NCI-H460 (cell line): ENCODE results near the gene VWA3B. TPM values are rescaled to one million over a fixed set of nuclear protein-coding genes. Genes with fewer than 3 reads are reported as not detected.
"Not testable (repeated sequence)": the region's sequence is repeated elsewhere in the genome, so short reads cannot be mapped to it uniquely, and the experiment has no call there.

Experiments
- DNase-seq: peaks from one replicate; pipeline ENCODE4 v3.0.0-alpha.2; 2016; ENCODE audit warnings: low read depth; ENCODE audit errors: extremely low read depth
- polyA plus RNA-seq: library from polyadenylated mRNA; depleted of rRNA; stranded (reverse); fragments of >200 nt; gene quantifications from 2 replicates; pipeline ENCODE4 v1.2.3, GENCODE V29; 2014; cell fraction: nucleus; rRNA removed
- total RNA-seq: library from RNA; depleted of rRNA; stranded (reverse); fragments of >200 nt; shearing (Covaris generic); gene quantifications from 2 replicates; pipeline ENCODE4 v1.2.3, GENCODE V29; 2014; rRNA removed

The VWA3B gene, protein sequence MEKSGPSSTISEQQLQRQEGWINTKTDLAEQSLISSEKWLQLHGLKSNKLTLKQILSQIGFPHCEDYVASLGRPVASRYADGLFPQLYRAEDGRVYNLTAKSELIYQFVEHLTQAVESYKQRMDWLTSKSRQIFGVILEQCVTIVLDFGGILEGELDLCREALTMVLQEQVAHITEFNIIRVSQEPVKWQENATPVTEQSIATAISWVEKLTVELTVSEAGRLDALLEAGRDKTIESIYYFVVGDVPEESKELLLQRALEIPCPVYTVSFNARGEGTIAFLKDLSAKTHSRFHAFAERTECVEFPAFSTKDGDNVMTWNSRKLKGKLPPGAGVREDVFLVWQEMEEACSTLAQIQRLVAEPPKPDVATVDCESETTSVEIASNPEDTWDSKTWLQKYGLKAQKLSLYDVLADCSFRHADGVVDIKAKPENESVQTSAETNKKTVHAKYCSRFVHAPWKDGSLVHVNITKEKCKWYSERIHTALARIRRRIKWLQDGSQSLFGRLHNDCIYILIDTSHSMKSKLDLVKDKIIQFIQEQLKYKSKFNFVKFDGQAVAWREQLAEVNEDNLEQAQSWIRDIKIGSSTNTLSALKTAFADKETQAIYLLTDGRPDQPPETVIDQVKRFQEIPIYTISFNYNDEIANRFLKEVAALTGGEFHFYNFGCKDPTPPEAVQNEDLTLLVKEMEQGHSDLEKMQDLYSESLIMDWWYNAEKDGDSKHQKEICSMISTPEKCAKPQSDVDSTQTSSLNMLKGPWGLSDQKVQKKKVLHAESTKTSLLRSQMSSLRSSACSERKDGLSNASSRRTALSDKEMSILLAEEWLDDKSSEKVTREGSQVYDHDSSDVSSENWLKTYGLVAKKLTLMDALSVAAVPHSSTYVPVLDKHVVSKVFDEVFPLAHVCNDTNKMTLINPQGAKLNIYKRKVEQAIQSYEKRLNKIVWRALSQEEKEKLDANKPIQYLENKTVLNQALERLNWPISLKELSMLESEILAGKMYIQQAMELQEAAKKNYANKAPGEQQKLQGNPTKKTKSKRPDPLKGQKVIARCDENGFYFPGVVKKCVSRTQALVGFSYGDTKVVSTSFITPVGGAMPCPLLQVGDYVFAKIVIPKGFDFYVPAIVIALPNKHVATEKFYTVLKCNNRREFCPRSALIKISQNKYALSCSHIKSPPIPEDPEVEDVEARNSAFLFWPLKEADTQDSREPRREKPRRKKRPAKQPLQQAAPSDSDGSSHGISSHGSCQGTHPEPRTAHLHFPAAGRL (N-terminal part only)
- total RNA-seq, result not detected in 2 replicates
- not detected in 2 replicates for polyA plus RNA-seq

DNA sequence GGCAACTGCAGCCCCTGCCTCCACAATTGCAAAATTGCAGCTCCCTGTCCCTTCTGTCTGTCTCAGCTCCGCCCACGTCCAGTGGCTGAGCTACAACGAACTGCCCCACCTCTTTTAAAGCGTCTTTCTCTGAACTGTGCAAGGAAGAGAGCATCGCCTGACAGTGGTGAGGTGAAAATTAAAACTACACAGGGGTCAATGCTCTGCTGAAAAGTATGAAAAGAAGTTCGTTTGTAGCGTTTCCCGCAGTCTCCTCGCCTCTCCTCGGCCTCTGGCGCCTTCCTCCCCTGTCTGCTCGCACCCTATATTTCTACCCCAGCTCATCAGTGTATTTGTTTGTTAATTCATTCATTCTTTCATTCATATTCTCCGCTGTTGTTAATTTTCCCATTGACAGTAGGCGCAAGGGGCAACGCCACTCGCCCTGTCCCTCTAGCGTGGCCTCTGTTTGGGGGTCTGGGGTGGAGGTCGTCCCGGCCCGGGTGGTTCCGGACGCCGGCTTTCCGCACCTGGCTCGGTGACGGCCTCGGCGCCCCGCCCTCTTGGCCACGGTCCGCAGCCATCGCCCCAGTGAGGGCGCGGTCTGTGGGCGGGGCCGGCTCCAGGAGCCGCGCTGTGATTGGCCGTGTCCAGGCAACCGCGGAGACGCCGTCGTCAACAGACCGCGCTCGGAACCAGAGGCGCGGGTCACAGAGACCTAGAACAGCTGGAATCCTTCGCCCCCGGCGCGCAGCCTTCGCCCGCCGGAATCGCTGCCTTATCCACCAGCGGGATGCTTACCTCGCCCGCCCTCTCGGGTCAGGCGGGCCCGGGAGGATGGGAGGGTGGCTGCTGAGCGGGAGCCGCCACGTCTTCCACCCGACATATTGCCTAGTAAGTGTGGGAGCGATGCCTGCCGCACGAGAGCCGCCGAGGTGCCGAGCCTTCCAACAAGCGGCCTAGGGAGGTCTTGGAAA lies at the start of gene VWA3B:
Gene VWA3B, plus strand, starts transcription at position 677 of the 956 bp plus-strand sequence. CDS start 5,926 bp downstream, outside the sequence.
- peak; percentile 43 for DNase-seq

DNA sequence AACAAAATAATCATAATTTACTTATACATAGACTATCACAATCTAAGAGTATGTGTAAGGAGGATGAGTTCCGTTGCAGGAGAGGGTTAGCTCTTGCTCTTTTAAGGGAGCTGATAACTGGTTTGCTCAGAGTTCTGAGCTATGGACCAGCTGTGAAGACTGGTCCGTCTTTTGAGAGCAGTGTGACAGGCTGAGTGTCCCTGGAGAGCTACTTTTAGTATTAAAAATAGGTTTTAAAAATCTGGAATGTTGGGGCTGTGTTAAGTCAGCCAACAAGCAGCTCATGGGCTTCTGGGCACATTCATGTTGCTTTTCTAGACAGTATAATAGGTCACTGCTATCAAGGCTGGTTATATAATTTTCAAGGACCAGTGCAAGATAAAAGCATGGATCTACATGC lies 49.8 kb upstream of the VWA3B start:
- no peak for DNase-seq

DNA sequence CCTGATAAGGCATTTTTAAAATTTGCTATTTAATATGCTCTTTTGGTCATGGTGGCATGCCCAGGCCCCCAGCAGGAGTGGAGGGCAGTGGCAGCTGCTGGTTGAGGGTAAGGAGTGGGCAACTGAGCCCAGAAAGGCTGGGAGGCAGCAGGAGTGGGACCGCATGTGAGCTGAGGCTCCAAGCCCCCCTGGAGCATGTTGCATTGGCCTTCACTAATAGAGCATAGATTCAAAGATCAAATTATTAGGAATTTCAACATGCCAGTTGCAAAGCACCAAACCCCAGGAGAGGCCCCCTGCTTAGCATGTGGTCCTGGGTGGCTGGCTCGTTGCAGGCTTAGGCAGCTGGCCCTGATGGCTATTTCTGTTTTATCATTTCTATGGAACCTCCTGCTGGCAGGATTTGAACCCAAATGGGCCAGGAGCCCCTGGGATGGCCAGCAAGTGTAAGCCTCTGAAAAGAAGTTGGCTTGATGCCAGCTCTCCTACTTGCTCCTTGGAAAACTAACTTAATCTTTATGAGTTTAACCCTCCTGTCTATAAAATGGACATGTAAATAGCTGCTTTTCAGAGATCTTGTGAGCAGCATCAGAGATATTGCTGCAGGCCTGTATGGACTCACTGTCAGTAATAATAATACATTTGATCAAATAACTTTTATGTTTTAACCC lies 49.2 kb upstream of the VWA3B start:
- no peak for DNase-seq

DNA sequence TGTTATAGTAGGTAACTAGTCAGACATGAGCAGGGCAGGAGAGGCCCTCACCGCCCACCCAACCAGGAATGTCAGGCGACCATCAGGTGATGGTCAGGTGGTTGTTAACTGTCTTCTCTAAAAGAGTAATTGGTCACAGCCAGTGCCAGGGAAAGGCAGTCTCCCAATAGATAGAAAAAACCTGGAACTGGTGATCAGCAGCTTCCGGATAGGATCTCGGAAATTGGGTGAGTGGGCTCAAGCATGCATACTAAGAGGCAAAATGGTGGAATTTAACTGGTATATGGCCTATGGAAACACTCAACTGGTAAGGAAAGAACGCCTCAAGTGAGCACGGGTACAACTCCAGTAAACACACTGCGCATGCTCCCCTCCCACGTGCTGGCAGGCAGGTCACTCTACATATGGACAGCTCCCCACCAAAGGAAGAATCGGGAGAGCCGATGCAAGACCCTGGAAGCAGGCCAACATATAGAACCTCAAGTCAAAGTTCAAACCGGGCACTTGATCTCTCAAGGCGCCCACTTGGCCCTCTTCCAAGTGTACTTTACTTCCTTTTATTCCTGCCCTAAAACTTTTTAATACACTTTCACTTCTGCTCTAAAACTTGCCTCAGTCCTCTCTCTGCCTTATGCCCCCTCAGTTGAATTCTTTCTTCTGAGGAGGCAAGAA lies 47.7 kb upstream of the VWA3B start:
- DNase-seq, result no peak

DNA sequence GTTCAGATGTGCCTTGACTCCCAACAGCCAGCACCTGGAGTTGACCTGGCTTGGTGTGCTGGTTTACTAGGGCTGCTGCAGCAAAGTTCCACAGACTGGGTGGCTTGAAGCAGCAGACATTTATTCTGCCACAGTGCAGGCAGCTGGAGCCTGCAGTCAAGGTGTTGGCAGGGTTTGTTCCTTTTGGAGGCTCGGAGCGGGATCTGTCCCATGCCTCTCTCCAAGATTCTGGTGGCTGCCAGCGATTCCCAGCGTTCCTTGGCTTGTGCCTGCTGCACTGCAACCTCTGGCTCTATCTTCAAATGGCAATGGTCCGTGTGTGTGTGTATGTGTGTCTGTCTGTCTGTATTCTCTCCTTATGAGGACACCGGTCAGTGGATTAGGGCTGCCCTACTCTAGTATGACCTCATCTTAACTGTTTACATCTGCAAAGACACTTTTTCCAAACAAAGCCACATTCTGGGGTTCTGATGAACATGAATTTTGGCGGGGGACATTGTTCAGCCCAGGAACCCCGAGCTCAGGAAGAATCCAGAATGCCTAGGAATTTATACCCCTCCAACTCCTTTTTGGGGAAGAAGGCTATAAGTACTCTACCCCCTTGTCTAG lies 46.5 kb upstream of the VWA3B start:
- DNase-seq, result no peak

DNA sequence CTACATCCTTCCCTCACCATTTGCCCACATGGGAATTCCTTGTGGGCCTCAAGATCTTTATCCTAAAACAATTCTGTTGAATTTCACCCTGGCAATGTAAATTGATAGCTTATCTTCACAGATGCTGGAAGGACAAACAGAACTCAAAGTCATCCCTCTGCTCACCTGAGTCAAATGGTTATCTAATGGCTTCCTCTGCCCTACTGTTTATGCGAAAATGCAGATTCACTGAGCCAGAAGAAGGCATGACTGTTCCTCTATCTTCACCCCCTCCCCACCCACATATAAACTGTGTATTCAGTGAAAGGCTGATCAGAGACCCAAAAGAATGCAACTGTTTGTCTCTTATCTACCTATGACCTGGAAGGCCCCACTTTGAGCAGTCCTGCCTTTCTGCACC lies 43.9 kb upstream of the VWA3B start:
- DNase-seq, result no peak

DNA sequence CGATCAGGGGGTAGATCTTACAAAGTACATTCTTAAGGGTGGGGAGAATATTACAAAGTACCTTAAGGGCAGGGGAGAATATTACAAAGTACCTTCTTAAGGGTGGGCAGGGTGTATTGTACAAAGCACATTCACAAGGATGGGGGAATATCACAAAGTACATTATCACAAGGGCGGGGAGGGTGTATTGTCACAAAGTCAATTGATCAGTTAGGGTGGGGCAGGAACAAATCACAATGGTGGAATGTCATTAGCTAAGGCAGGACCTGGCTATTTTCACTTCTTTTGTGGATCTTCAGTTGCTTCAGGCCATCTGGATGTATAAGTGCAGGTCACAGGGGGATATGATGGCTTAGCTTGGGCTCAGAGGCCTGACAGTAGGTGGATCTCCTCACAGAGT lies 42.2 kb upstream of the VWA3B start:
- not testable (repeated sequence) for DNase-seq

DNA sequence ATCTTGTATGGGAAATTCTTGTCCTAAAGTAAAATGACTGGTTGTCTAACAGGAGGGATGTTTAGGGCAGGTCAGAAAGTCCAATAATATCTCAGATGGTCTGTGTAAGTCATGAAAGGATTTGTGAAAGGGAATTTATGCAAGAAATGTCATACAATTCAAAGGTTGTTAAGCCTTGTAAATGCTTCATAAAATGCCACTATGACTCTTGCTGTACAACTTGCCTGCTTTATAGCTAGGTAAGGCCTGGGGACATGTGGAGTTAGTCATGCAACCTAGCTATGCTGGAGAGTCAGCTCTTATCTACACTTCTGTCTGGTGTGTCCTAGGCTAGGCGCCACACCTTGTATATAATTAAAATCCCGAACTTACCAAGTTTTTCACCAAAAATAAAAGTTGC lies 36.9 kb upstream of the VWA3B start:
- no peak for DNase-seq

DNA sequence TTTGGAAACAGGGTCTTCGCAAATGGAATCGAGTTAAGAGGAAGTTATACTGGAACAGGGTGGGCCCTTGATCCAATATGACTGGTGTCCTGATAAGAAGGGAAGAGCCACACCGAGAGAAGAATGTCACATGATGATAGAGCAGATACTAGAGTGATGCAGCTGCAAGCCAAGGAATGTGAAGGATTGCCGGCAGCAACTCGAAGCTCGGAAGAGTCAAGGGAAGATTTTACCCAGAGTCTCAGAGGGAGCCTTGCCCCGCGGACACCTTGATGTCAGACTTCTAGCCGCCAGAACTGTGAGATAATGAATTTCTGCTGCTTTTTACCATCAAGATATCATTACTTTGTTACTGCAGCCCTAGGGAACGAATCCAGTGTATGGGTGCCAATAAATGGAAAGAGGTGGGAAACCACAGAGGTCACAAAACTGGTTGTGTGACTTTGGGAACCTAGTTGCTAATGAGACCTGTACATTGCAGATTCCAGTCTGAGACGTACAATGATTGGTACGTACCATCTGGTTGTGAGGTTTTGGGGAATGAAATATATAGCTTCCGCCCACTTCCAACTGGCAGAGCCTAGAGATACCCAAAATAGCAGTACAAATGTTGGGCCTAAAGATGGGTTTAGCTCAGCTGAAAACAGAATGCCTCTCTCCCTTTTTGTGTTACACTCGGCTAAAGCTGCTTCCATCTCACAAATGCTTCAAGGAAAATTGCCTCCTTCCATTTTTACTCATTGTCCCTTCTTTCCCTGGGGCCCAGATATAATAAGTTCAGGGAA lies 28.6 kb upstream of the VWA3B start:
- DNase-seq, result no peak

DNA sequence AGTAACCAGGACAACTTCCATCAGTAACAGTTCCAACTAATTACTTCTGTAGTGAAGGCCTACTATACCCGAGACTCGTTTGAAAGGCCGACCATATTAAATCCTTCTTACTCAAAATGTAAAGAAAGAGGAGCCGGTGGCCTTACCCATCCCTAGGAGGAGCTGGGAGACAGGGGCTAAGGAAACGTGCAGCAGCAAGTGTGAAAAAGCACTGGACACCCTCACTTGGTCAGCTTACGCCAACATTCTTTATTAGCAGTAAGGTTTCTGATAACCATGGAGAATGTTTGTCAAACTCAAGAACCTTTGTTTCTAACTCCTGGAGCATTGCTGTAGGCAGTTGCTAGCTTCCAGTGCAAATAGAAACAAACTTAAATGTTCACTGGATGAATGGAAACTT lies 26.7 kb upstream of the VWA3B start:
- no peak for DNase-seq

DNA sequence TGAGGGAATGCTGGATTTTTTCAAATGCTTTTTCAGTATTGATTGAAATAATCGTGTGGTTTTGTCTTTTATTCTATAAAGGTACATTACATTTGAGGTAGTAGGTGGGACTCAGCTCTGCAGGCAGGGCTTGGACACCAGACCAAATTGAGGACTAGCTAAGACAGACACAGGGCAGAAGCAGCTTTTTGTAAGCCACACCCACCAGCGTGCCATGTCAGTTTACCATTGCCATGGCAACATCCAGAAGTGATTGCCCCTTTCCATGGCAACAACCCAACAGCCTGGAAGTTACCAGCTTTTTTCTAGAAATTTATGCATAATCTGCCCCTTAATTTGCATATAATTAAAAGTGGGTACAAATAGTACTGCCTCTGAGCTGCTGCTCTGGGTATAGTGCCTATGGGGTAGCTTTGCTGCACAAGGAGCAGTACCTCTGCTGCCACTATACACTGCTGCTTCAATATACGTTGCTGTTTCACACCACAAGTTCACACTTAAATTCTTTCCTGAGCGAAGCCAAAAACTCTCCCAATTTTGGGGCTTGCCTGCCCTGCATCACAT lies 23.6 kb upstream of the VWA3B start:
- no peak for DNase-seq

DNA sequence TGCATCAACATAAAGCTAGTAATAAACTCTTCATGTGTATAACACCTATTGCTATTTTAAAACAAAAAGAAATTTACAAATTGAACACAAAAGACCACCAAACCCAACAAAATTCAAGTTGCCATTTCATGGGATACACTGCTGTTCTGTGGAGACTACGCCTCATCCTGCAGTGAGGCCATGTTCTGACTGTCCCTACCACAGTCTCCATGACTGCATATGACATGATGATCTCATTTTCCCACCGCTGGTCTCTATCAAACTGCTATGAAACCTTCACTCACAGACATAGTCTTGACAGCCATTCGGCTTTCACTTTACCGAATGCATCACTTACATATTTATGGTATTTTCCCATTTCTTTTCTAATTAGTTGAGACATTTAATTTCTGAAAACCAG lies 21.2 kb upstream of the VWA3B start:
- DNase-seq, result no peak

DNA sequence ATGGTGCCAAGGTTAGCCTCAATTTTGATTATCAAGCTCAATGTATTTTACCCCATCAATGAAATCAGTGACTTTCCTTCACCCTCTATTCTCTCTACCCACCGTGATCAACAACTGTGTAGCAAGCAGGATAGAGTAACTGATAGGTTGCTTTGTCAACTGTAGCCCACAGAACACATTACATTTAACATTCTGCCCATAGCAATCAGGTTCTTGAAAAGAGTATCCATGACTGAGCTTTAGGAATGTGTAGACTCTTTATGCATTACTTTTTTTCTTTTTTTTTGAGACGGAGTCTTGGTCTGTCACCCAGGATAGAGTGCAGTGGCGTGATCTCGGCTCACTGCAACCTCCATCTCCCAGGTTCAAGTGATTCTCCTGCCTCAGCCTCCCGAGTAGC lies 19.8 kb upstream of the VWA3B start:
- DNase-seq, result no peak

DNA sequence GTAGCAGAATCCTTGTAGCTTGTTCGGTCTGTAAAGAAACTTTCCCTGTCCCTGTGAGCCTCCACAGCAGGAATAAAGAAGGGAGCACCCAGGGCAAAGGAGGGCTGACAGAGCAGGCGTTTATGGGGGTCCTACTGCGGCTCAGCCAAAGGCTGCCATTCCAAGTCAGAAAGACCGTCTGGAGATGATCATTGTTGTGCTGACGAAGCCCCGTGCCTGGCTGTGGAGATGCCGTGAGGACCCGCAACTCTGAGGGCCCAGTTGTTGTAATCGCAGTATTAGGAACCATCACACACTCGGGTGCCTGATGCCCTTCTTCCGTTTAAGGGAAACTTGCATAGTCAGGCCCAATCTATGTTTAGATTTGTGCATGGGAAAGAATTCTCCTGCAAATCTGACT lies 16.9 kb upstream of the VWA3B start:
- no peak for DNase-seq

DNA sequence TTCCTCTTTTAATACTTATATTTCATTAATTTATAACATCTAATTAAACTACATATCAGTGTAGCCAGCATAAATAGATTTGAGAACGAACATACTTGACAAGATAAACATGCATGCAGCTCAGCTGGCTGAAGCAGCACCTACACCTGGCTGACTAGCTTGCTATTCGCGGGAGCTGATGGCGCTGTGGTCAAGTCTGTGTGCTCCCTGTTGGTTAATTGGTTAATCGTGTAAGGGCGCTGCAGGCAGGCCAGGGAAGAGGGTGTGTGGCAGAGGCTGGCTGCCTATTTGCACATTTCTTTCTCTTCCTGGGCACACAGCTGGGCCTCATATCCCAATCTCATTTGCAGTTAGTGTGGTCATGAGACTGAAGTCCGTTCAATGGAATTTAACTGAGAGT lies 14.5 kb upstream of the VWA3B start:
- DNase-seq, result no peak

DNA sequence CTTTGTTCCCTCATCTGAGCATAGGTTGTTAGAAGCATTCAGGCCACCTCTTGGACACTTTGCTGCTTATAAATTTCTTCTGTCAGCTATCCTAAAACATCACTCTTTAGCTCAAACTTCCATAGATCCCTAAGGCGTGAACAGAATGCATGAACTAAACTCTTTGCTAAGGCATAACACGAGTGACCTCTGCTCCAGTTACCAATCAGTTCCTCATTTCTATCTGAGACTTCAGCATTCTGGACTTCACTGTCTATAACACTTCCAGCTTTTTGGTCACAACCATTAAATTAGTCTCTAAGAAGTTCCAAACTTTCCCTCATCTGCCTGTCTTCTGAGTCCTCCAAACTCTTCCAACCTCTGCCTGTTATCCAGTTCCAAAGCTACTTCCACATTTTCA lies 8.3 kb upstream of the VWA3B start:
- DNase-seq, result no peak
